GM21723 (cell line): ENCODE measurements around the gene REL.
"Not testable (repeated sequence)": the region's sequence is repeated elsewhere in the genome, so short reads cannot be mapped to it uniquely, and the experiment has no call there.

Source experiments
- ATAC-seq: cut with Tn5 transposase; IDR thresholded peaks from one replicate; pipeline ENCODE4 v1.9.1; 2021; ENCODE audit warnings: mild to moderate bottlenecking, moderate library complexity; ENCODE audit not compliant: unreplicated experiment

Gene REL

GRCh38 chr2:60881047-60881932 is at the start of gene REL:
TSS of gene REL (plus strand) at chr2:60881574. CDS start at chr2:60881841, 267 bp downstream.
- peak; percentile 77 for ATAC-seq

- ATAC-seq: no peak
Observed at GRCh38 chr2:60831921-60832320, 49.5 kb upstream of the REL start.

GRCh38 chr2:60832621-60833020 is 48.8 kb upstream of the REL start:
- ATAC-seq: no peak

GRCh38 chr2:60834270-60834717 is 47.1 kb upstream of the REL start:
- ATAC-seq: peak; percentile 33

GRCh38 chr2:60836491-60836890 is 44.9 kb upstream of the REL start:
- no peak for ATAC-seq

- ATAC-seq: peak; percentile 30
Observed at GRCh38 chr2:60837123-60837522, 44.3 kb upstream of the REL start.

- no peak for ATAC-seq
Observed at GRCh38 chr2:60838481-60838880, 42.9 kb upstream of the REL start.

GRCh38 chr2:60839126-60839813 is 42.1 kb upstream of the REL start:
- ATAC-seq: peak; percentile 41

GRCh38 chr2:60840880-60841279 is 40.5 kb upstream of the REL start:
- ATAC-seq: peak; percentile 60

GRCh38 chr2:60843006-60843405 is 38.4 kb upstream of the REL start:
- no peak for ATAC-seq

- ATAC-seq: no peak
Observed at GRCh38 chr2:60844105-60844504, 37.3 kb upstream of the REL start.

- ATAC-seq: no peak
Observed at GRCh38 chr2:60847854-60848253, 33.5 kb upstream of the REL start.

GRCh38 chr2:60849187-60849586 is 32.2 kb upstream of the REL start:
- no peak for ATAC-seq

- ATAC-seq: no peak
Observed at GRCh38 chr2:60852282-60852860, 29.0 kb upstream of the REL start.

GRCh38 chr2:60853531-60853930 is 27.8 kb upstream of the REL start:
- ATAC-seq: no peak

GRCh38 chr2:60855989-60856669 is 25.2 kb upstream of the REL start:
- ATAC-seq: no peak

- ATAC-seq: no peak
Observed at GRCh38 chr2:60857056-60857455, 24.3 kb upstream of the REL start.

GRCh38 chr2:60858897-60859311 is 22.5 kb upstream of the REL start:
- ATAC-seq: no peak

- ATAC-seq: no peak
Observed at GRCh38 chr2:60861736-60862135, 19.6 kb upstream of the REL start.

- no peak for ATAC-seq
Observed at GRCh38 chr2:60862642-60863041, 18.7 kb upstream of the REL start.

- not testable (repeated sequence) for ATAC-seq
Observed at GRCh38 chr2:60865361-60865760, 16.0 kb upstream of the REL start.
